IPS-18c (cell line): Measurements from ENCODE around the gene SELENOS.
A peak's percentile ranks its signal among the peaks of the same experiment; 100 is the strongest.

Source experiments
- H3K4me3 ChIP-seq: 2 replicates; pipeline ENCODE4 v1.7.0; 2013; ENCODE audit warnings: low read depth, mild to moderate bottlenecking, low read length, moderate library complexity; ENCODE audit not compliant: insufficient read depth
- H3K9me3 ChIP-seq: one replicate; pipeline ENCODE4 v1.6.1; 2013; ENCODE audit warnings: mild to moderate bottlenecking, low read length, moderate library complexity; ENCODE audit not compliant: control insufficient read depth, insufficient read depth

SELENOS gene, protein sequence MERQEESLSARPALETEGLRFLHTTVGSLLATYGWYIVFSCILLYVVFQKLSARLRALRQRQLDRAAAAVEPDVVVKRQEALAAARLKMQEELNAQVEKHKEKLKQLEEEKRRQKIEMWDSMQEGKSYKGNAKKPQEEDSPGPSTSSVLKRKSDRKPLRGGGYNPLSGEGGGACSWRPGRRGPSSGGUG

DNA sequence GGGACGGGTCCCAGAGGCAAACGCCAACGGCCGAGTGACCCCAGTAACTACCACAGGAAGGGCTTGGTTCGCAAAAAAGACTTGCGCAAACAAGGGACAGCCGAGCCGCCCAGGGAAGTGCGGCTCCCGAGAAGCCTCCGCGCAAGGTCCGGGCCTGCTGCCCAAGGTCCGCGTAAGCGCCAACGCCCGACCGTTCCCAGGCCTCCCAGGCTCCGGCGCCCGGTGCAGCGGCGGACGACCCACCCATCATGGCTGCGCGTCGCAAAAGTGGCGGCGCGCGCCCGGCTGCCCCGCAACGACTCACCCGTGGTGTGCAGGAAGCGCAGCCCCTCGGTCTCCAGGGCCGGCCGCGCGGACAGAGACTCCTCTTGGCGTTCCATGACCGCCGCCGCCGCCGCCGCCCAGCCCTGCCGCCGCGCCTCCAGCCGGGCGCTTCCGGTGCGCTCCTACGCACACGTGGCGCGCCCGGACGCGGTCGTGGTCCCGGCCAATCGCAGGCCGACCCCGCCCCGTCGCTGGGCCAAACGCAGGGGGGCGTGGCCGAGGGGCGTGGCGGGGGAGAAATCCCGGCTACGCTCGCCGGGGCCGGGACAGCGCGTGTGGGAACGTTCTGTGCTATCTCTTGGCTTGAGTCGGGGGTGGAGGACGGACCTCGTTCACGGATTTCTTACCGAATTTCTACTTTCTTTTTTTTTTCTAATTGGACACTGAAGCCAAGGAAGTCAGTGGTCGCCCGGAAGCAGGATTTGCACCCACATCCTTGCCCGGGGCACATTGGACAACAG lies at the start of gene SELENOS:
Gene SELENOS, minus strand, starts transcription at position 448 of the 785 bp plus-strand sequence. Its CDS starts 68 bp downstream, at position 380.
- no peaks in the 10 kb centered on the region for H3K9me3 ChIP-seq
- H3K4me3 ChIP-seq: peak within 1 kb of the TSS; percentile 92

DNA sequence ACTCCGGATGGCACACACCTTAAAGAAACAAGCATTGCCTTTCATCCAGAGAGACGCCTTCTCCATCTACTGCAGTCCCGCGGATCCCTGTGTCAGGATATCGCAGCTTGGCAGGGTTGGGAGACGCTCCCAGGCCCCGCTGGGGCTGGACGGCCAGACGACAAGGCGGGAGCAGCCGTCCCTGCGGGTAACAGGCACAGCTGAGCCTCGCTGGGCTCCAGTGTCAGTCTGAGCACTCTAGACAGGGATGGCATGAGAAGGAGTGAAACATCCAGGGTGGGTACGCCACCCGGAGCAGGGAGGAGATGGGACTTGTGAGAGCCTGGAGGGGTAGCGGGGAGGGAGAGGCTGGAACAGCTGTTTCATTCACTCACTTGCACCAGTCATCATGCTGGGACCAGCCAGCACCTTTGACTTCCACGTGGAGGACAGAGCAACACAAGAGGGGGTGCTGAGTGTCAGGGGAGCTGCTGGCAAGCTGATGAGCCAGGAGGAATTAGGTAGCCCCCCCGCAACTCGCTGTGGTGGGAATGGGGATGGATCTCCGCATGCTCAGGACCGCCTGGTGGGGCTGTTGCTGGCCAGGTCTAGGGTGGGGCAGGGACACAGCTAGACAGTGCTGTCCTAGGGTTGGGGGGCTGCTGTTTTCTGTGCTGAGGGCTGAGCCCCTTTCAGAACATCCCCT lies 49.3 kb upstream of the SELENOS start:
- Histone ChIP-seq H3K9me3 (no peaks in the 10 kb centered on the region), H3K4me3 (no peak overlapping the region)

DNA sequence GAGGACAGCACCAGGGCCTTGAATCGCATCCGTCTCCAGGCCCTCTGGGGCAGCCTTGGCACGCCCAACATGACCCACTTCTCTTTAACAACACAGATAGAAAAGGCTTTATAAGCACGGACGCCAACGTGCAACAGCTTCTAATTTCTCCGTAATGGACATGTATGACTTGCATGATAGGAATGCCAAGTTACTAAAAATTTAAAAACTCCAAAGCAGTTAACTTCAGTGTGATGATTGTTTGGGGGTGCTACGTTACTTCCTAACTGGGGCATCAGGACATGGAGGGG lies 48.7 kb upstream of the SELENOS start:
- no peaks in the 10 kb centered on the region for H3K9me3 ChIP-seq
- no peak overlapping the region for H3K4me3 ChIP-seq

DNA sequence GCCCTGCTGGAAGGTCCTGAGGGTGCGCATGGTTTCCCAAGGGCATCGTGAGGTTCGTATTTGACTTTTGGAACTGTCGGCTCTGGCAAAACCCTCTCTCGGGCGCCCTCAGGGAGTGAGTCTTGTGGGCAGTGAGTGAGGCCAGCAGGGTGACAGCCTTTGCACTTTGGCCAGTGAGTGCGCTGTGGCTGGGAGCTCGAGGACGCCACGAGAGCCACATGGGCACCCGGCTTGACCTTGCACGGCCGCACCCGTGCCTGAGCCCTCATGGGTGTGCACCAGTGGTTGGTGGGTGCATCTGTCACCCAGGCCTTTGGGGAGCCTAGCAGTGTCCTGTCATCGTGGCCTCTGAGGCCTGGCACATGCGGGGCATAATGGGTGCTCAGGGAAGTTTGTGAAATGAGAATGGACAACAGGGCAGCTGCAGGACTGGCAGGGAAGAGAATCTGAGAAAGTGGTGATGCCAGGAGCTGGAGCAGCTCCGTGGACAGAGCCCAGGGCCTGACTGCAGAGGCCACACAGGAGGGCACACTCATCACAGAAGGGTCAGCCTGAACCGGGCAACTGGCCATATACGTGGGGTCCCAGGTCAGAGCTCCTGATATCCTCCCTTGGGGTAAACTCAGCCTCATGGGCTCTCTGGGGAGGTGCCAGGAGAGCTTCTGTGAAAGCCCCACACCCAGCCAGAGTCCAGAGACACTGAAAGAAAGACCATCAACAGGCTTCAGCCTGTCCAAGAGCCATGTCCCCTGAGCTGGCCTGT lies 48.2 kb upstream of the SELENOS start:
- H3K4me3 ChIP-seq: no peak overlapping the region
- no peaks in the 10 kb centered on the region for H3K9me3 ChIP-seq

DNA sequence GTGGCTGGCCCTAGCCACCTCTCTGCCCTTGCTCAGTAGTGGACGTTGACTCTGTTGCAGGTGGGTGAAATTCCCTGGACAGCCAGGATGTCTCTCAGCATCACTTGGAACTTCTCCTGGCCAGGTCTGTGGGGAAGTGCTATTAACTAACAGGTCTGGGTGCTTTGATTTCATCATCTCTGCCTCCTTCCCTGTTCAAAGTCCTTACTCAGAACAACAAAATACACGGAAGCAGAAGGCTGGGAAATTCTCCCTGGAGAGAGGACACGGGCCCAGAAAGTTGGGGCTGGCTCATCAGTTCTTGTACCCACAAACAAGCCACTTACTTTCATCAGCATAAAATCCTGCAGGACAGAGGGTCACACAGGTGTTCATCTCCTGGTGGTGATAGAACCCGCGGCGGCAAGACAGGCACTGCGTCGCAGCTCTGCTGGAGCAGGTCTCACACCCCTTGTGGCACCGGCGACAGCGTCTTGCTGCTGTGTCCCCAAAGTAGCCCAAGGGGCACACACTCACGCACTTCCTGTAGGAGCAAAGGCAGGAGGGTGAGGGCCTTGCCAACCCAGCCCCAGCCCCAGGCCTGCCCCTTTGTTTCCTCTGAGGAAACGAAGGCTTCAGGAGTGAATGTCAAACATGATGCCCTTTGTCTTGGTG lies 47.4 kb upstream of the SELENOS start:
- H3K9me3 ChIP-seq: no peaks in the 10 kb centered on the region

DNA sequence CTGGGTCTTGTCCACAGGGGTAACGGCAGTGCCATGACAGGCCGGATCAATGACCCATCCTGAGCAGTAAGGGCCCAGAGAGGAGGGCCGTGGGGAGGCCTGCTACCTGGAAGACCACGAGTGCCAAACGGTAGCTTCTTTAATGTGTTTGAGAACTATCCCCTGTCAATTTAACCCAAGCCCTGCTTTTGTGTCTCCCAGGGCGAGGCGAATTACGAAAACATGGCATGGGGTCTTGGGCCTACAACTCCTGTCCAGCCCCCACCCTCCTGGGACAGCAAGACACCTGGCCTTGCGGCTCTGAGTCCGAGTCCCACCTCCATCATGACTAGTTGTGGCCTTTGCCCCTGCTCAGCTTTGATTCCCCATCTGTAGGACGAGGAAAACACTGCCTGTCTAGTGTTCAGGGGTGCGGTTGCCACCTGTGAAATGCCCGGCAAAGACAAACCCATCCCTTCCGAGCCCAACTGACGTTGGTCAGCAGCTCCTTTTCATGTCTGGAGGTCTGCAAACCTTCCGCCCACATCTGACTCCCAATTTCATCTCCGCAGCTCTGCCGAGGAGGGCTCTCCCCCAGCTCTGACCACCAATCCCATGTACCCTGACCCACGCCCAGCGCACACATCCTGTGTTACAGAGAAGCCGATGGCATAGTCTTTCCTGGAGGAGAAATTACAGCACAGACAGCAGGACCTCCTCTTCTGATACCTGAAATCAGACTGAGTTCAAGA lies 46.7 kb upstream of the SELENOS start:
- H3K9me3 ChIP-seq: no peaks in the 10 kb centered on the region
- no peak overlapping the region for H3K4me3 ChIP-seq

More for the DNA sequence above, 47.4 kb upstream of the SELENOS start:
- no peak overlapping the region for H3K4me3 ChIP-seq

DNA sequence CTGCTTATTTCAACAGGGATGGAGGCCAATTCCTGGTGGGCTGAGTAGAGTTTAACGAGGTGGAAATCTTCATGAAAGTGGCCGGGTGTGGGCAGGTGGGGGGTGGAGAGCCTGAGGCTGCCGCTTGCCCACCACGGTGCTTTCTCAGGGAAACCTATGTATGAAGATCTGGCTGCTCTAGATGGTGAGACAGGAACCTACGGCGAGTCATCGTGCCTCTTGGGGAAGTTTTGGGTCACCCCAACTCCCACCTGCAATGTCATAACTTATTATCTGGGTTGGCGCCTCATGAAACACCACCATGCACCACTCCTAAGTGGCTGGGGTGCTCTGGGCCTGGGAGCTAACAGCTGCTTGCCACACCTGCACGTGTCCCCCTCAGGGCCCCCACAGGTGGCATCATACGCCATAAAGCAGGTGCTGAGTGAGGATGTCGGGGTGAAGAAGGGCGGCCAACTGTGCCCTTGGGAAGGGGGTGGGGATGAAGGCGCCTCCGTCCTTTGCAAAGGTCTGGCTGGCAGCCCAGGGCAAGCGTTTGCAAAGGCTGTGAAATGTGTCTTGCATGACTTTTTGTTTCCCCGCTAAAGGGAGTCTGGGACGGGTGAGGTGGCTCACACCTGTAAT lies 45.7 kb upstream of the SELENOS start:
- H3K4me3 ChIP-seq: no peak overlapping the region
- no peaks in the 10 kb centered on the region for H3K9me3 ChIP-seq

DNA sequence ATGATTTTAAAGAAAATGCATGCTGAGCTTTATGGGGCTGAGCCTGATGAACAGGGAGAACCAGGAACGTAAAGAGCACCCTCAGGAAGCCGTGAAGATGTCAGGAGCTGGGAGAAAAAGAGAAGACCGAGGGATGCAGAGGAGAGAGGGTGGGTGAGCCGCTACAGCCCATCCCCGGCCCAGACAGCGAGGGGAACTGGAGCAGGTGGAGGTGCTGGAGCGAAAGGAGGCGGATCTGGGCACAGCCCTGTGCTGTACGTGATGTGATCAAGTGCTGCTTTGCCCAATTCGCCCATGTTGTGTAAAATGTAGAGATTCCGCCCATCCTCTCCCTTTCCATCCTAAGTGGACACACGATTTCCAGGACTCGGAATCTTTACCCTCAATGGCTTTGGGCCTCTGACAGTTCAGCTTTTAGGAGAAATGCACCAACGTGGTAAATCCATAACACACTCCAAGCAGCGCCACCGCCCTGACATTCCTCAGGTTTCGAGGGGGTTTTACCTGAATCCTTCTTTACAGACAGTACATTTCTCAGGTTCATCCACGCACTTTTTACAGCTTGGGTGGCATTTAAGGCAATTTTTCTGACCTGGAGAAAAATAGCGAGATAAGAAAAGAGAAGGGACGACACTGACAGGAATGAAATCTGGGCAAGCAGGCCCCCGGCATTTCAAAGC lies 44.9 kb upstream of the SELENOS start:
- Histone ChIP-seq H3K9me3 (no peaks in the 10 kb centered on the region), H3K4me3 (no peak overlapping the region)

DNA sequence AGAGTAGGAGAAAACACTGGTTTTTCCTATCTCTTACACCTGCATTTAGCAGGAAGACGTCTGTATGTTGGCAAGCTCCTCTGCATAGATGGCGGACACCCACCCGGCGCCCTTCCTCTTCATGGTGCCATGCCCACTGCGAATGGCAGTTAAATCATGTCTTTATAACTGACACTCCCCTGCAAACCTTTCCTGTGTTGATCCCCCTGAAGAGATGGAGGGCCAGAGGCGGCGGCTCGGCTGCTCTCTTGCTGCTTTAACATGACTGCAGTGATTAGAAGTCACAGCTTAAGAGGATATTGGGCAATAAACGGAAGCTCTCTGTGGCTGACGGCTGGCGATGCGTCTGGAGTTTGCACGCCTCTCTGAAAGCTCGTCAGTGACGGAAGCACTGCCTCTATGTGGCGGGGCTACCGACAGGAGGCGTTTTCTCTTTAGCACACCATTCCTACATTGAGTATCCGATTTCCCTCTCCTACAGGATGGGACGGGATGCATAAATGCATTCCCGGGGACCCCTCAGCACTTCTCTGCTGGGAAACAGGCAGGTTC lies 43.3 kb upstream of the SELENOS start:
- Histone ChIP-seq H3K4me3 (no peak overlapping the region), H3K9me3 (no peaks in the 10 kb centered on the region)

DNA sequence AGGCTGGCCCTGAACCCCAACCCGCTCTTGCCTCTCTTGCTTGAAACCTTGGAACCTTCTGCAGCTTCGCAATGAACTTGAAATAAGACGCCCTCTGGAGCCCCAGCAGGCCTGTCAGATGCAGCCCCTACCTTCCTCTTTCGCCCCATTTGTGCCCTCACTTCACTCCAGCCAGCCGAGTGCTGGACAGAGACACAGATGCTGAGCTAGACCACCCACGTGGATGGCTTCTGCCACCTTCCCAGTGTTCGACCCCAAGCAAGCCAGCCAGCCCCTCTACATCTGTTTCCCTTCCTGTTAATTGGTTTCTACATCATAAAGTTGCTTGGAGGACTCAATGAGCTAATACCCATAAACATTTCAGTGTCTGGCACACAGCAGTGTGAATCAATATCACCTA lies 41.6 kb upstream of the SELENOS start:
- Histone ChIP-seq H3K9me3 (no peaks in the 10 kb centered on the region), H3K4me3 (no peak overlapping the region)

DNA sequence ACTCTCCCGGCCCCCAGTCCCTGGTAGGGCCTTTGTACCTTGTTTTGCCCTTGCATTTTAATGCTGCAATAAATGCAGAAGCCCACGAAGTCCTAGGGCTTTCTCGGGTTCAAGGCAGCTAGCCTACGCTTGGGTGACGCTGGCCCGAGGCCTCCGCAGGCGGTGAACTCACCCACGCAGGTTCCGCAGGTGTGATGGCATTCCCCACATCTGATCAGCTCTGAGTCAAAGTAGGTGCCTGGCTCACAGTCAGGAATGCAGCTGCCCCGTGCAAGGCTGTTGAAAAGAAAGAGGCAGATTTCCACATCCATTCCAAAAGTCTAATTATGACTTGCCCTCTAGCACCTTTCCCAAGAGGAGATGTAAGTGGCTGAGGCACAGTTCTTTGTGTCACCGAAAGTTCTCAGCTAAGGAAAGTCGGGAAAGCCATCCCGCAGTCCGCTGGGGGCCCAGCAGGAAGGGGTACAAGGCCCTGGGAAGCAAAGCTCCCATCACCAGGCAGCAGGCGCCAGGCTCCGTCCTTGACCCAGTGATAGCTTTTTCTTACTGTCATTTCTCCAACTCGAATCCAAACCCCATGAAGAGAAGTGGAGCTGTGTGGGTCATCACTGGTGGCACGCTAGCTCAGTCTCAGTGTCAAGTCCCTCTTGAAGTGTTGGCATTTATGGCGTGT lies 41.0 kb upstream of the SELENOS start:
- Histone ChIP-seq H3K9me3 (no peaks in the 10 kb centered on the region), H3K4me3 (no peak overlapping the region)

DNA sequence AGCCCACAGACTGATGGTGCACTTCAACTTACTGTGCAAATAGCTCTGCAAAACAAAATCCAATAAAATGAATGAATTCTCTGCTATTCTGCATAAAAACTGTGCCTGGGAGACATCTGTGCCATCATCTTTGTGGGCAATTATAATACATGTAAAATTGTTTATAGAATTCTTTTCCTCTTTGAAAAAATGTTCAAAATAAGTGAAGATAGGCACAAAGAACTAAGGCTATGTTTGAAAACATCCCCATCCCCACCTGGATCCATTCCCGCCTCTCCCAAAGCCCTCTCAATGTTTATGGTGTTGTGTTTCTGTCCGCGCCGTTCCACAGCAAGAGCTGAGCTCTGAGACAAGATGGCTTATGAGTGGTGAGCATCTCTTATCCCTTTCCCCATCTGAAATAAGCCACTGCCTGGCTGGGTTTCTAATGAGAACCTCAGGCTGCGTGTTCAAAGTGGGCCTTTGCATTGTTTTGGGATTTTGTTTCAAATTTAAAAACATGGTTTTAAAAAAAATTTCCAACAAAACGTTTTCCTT lies 40.1 kb upstream of the SELENOS start:
- H3K4me3 ChIP-seq: no peak overlapping the region
- H3K9me3 ChIP-seq: no peaks in the 10 kb centered on the region

DNA sequence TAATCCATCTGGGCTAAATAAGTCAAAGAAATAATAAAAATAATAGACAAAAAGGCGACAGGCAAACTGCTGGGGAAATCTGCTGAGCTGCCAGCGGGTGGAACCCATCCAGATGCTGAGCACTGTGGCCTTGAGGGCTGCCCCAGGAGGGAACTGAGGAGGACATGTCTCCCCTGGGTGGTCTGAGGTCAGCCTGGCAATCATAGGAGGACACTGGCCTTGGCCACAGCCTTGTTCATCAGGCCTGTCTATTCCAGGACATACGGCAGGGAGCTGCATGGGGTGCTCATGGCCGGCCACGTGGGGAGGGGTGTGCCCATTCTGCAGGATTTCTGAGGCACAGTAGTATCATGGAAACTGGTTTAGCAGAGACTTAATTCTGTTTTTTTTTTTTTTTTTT lies 39.2 kb upstream of the SELENOS start:
- no peaks in the 10 kb centered on the region for H3K9me3 ChIP-seq
- no peak overlapping the region for H3K4me3 ChIP-seq

DNA sequence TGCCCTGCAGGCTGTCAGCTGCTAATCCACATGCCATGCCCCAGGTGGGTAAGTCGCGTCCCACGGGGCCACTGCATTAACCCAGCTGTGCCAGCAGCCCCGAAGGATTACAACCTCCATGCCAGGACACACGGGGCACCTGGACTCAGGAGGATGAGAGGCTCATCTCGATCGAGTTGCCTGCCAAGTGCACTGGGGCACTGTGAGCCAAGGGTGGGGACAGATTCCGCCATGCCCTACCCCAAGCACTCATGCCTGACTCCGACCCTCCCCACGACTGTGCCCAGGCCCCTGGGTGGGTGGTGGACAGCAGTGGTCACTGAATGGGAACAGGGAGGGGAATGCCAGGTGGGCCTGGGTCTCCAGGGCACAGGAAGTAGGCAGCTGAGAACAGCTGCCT lies 38.5 kb upstream of the SELENOS start:
- H3K9me3 ChIP-seq: no peaks in the 10 kb centered on the region

More for the DNA sequence above, 38.5 kb upstream of the SELENOS start:
- no peak overlapping the region for H3K4me3 ChIP-seq
